GM11168 (cell line): ENCODE results near the gene FES.
"Not testable (repeated sequence)": the region's sequence is repeated elsewhere in the genome, so short reads cannot be mapped to it uniquely, and the experiment has no call there.

Experiments
- in situ Hi-C: fragments of 300-500 bp; cut with MboI; formaldehyde crosslinking; loops from one replicate; pipeline ENCODE4 v1.12.0; 2022; ENCODE audit warnings: low sequenced_read_pairs; ENCODE audit not compliant: unreplicated experiment

Gene FES

DNA sequence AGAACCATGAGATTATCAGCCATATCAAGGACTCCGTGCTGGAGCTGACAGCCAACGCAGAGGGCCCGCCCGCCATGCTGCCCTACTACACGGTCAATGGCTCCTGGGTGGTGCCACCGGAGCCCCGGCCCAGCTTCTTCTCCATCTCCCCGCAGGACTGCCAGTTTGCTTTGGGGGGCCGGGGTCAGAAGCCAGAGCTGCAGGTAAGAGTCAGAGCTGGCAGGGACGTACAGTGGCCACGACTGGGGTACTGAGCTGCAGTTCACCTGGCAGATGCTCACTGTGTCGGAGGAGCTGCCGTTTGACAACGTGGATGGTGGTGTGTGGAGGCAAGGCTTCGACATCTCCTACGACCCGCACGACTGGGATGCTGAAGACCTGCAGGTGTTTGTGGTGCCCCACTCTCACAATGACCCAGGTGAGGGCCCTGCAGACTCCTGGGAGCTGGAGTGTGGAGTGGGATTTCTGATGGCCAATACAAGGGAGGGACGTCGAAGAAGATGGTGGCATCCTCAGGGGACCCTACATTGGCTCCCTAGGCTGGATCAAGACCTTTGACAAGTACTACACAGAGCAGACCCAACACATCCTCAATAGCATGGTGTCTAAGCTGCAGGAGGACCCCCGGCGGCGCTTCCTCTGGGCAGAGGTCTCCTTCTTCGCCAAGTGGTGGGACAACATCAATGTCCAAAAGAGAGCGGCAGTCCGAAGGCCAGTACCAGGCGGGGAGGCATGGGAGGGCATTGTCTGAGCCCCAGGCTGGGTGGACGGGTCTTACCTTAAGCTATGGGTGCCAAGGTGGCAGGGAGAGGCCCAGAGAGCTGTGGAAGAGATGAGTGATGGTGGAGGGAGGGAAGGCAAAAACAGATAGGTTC is 21.2 kb downstream of the FES start:
- in situ Hi-C loops: no loop called here

- in situ Hi-C loops: no loop called here
Measured at GRCh38 chr15:90906181-90906849, 22.0 kb downstream of the FES start.

- in situ Hi-C loops: no loop called here
Measured at GRCh38 chr15:90907051-90907660, 22.9 kb downstream of the FES start.

DNA sequence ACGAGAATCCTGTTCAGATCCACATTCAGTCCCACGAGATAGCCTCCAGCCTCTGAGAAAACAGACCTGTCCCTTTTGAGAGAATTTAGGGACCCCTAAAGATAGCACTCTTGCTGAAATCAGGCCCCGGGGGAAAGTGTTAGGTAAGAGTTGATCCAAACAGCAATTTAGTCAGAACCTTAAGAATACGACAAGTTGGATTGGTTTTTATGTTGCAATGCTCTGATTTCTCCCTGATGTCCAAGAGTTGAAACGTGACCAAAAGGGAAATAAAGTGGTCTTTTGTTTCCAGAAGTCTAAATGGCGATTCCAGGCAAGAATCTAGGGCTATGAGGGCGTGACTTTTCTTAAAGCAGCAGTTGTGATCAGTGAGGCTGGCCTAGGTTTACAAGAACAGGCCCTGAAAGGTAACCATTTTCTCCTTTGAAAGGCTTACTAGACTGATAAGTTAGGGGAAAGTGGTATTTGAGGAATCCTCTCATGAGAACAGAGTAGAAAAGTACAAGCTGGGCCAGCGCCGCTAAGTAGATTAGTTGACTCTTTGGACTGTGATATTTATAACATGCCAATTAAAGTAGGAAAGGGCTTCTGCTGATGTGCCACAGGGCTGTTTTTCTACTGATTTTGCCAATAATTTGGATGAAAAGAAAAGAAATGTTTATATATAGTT is 23.7 kb downstream of the FES start:
- in situ Hi-C loops: no loop called here

DNA sequence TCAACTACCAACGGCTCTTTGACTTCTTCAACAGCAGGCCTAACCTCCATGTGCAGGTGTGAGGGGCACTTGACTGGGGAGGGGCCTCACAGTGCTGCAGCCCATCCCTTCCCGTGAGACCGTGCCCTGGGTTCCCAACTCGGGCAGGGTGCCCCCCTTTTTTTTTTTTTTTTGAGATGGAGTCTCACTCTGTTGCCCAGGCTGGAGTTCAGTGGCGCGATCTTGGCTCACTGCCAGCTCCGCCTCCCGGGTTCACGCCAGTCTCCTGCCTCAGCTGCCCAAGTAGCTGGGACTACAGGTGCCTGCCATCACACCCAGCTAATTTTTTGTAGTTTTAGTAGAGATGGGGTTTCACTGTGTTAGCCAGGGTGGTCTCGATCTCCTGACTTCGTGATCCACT is 25.1 kb downstream of the FES start:
- in situ Hi-C loops: not testable (repeated sequence)

GRCh38 chr15:90909976-90910375 is 25.7 kb downstream of the FES start:
- in situ Hi-C loops: no loop called here

DNA sequence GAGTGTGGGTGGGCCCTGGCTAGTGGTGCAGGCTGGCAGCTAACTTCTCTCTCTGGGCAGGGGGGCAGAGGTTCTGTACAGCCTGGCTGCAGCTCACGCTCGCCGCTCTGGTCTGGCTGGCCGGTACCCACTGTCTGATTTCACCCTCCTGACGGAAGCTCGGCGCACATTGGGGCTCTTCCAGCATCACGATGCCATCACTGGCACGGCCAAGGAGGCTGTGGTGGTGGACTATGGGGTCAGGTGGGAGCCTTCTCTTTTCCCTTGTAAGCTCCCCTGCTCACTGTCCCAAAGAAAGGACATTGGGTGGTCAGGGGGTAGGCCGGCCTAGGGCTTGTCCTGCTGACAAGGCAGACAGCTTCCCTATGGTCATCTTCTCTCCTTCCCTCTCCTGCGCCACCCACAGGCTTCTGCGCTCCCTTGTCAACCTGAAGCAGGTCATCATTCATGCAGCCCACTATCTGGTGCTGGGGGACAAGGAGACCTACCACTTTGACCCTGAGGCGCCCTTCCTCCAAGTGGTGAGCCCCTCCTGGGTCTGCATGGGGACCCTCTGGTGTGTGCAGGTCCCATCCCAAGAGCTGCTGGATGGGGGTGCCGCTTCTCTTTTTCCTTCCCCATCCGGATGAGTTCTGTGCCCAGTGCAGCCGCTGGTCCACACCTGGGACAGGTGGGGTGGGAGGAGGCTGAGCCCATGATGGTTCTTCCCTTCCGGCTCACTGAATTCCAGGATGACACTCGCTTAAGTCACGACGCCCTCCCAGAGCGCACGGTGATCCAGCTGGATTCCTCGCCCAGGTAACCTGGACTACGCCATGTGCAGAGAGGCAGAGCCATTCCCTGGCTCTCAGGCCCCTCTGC is 26.4 kb downstream of the FES start:
- in situ Hi-C loops: no loop called here

- in situ Hi-C loops: no loop called here
Measured at GRCh38 chr15:90911302-90911623, 27.0 kb downstream of the FES start.

DNA sequence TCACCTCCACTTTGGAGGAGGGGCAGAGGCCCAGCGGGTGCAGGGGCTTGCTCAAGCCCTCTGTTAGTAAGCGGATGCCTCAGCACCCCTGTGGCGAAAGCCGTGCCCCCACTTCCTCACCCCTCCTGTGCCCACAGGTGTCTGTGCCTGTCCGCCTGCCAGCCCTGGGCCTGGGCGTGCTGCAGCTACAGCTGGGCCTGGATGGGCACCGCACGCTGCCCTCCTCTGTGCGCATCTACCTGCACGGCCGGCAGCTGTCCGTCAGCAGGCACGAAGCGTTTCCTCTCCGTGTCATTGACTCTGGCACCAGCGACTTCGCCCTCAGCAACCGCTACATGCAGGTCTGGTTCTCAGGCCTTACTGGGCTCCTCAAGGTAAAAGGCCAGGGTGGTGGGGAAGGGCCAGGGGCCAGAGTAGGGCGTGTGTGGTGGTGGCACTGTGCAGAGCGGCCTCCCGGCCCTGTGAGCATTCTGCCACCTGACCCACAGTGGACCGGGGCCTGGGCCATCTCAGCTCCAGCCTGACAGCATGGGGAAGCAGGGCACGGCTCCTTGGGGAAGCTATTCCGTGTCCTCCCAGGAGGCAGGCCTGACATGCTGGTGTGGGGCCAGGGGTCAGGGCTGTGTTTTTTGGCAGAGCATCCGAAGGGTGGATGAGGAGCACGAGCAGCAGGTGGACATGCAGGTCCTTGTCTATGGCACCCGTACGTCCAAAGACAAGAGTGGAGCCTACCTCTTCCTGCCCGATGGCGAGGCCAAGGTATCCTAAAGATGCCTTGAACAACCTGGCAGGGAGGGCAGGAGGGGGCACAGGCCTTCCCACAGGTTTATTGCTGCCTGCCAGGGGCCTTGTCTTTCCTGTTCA is 27.8 kb downstream of the FES start:
- in situ Hi-C loops: no loop called here

DNA sequence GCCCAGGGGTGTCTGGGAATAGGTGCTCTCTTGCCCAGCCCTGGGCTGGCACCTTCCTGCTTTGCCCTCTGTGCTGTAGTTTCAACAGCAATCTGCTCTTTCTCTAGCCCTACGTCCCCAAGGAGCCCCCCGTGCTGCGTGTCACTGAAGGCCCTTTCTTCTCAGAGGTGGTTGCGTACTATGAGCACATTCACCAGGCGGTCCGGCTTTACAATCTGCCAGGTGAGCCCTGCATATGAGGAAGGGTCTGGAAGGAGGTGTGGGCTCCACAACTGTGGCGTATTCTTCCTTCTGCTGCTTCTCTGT is 28.4 kb downstream of the FES start:
- in situ Hi-C loops: no loop called here

DNA sequence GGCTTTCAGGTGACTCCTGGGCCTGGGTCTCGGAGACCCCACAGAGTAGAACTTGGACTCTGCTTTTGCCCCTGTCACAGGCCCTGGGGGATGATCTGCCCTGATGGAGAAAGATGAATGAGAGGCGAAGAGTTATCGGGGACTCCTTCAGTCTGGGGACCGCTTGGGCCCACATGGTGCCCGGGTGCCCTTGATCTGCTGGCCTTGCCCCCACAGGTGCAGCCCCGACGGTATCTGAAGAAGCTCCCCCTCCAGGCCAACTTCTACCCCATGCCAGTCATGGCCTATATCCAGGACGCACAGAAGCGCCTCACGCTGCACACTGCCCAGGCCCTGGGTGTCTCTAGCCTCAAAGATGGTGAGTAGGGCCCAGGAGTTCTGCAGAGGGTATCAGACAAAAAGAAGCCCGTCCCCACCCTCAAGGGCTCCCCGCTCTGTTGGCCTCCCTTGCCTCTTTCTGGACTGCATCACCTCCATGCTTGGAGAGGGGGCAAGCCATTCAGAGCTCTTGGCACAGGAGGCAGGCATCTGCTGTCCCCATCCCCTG is 29.2 kb downstream of the FES start:
- in situ Hi-C loops: no loop called here

GRCh38 chr15:90914305-90915080 is 30.2 kb downstream of the FES start:
- in situ Hi-C loops: no loop called here

GRCh38 chr15:90915216-90915807 is 31.0 kb downstream of the FES start:
- in situ Hi-C loops: no loop called here

DNA sequence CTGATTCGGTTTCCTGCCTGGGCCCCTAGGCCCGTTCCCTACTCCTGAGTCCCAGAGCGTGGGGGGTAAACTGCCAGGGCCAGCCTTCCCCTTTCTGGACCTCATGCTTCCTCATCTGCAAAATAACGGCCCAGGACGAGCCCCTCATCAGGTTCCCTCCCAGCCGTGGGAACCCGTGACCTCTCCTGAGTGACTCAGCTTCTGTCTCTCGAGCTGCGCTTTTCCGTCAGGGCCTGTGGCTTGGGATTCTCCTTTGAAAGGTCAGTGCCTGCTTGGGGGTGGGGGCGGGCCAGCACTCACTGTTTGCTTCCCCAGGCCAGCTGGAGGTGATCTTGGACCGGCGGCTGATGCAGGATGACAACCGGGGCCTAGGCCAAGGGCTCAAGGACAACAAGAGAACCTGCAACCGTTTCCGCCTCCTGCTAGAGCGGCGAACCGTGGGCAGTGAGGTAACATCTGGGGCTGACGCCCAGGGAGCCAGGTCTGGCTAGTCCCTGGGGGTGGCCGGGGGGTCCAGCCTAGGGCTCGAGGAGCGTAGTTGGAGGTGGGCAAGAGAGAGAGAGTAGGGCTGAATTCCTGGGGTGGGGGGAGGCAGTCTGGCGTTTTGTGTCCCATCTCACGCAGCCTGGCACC is 31.6 kb downstream of the FES start:
- in situ Hi-C loops: no loop called here

DNA sequence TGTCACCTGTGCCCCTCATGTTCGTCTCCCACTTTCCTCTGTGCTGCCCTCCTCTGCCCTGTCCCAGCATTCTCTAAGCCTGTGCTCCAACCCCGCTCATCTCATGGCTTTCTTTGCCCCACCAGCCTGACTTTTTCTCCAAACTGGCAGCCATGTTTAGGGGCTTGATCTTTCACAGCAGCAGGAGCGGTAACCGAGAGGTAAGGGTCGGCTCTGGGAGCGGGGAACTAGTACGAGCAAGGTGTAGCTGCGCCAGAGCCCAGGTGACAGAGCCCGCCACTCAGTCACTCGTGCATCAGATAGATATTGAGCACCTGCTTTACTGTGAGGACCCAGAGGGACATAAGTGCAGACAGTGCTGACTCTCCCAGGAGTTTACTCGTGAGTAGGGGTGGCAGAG is 32.2 kb downstream of the FES start:
- in situ Hi-C loops: no loop called here

- in situ Hi-C loops: no loop called here
Measured at GRCh38 chr15:90917569-90917968, 33.3 kb downstream of the FES start.

- in situ Hi-C loops: no loop called here
Measured at GRCh38 chr15:90918034-90918788, 33.9 kb downstream of the FES start.
